Choroid plexus epithelial cell (primary cell): Measurements from ENCODE around the gene SLC37A2.
"Not testable (repeated sequence)": the region's sequence is repeated elsewhere in the genome, so short reads cannot be mapped to it uniquely, and the experiment has no call there.

ENCODE experiments used
- DNase-seq: peaks from one replicate; pipeline ENCODE4 v3.0.0-alpha.2; 2010; ENCODE audit warnings: low read depth
- H3K4me3 ChIP-seq: 2 replicates; pipeline ENCODE4 v1.5.1; 2011; ENCODE audit warnings: low read depth, mild to moderate bottlenecking, control low read depth, low read length, moderate library complexity
- CTCF ChIP-seq: conservative IDR thresholded peaks from 2 replicates; pipeline ENCODE4 v1.5.1; 2011; ENCODE audit warnings: low read depth, mild to moderate bottlenecking, control low read depth, inconsistent platforms, low read length, moderate library complexity

The SLC37A2 gene

GRCh38 chr11:125049164-125049792 is 13.8 kb upstream of the SLC37A2 start:
- no peak for TF ChIP-seq CTCF
- DNase-seq, result no peak
- H3K4me3 ChIP-seq, result no peak overlapping the region

GRCh38 chr11:125052047-125052446 is 11.1 kb upstream of the SLC37A2 start:
- no peak overlapping the region for H3K4me3 ChIP-seq
- TF ChIP-seq CTCF, result no peak

GRCh38 chr11:125053167-125053566 is 9.9 kb upstream of the SLC37A2 start:
- no peak for TF ChIP-seq CTCF
- no peak for DNase-seq
- no peak overlapping the region for H3K4me3 ChIP-seq

More at GRCh38 chr11:125052047-125052446, 11.1 kb upstream of the SLC37A2 start:
- DNase-seq, result no peak

GRCh38 chr11:125055107-125055715 is 7.9 kb upstream of the SLC37A2 start:
- no peak overlapping the region for H3K4me3 ChIP-seq
- DNase-seq, result no peak
- no peak for TF ChIP-seq CTCF

- DNase-seq, H3K4me3 ChIP-seq: not testable (repeated sequence)
Observed at GRCh38 chr11:125056111-125056510, 7.0 kb upstream of the SLC37A2 start.

- H3K4me3 ChIP-seq, result no peak overlapping the region
- no peak for DNase-seq
- no peak for TF ChIP-seq CTCF
Observed at GRCh38 chr11:125056931-125057692, 6.0 kb upstream of the SLC37A2 start.

- TF ChIP-seq CTCF, result no peak
- H3K4me3 ChIP-seq, result no peak overlapping the region
- no peak for DNase-seq
Observed at GRCh38 chr11:125057693-125058016, 5.5 kb upstream of the SLC37A2 start.
